WI38 (cell line): ENCODE results near the gene TMC5.

Experiments used
- H3K4me3 ChIP-seq: 2 replicates; pipeline ENCODE4 v1.5.1; 2011; ENCODE audit warnings: low read depth, mild to moderate bottlenecking, control low read depth, low read length
- TF ChIP-seq, protein P1 (sequence below): IDR thresholded peaks from 2 replicates; pipeline ENCODE4 v1.5.1; 2012; ENCODE audit warnings: low read depth, mild to moderate bottlenecking, control low read depth, low read length

TMC5 gene

DNA sequence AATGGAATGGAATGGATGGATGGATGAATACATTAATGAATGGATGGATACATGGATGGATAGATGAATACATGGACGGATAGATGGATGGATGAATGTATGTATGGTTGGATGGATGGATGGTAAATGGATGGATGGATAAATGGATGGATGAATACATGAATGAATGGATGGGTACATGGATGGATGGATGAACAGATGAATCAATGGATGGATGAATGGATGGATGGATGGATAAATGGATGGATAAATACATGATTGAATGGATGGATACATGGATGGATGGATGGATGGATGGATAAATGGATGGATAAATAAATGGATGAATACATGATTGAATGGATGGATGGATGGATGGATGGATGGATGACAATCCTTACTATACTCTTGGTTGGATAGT, 26.0 kb downstream of the TMC5 start:
- no peak overlapping the region for H3K4me3 ChIP-seq
- TF ChIP-seq, protein P1, sequence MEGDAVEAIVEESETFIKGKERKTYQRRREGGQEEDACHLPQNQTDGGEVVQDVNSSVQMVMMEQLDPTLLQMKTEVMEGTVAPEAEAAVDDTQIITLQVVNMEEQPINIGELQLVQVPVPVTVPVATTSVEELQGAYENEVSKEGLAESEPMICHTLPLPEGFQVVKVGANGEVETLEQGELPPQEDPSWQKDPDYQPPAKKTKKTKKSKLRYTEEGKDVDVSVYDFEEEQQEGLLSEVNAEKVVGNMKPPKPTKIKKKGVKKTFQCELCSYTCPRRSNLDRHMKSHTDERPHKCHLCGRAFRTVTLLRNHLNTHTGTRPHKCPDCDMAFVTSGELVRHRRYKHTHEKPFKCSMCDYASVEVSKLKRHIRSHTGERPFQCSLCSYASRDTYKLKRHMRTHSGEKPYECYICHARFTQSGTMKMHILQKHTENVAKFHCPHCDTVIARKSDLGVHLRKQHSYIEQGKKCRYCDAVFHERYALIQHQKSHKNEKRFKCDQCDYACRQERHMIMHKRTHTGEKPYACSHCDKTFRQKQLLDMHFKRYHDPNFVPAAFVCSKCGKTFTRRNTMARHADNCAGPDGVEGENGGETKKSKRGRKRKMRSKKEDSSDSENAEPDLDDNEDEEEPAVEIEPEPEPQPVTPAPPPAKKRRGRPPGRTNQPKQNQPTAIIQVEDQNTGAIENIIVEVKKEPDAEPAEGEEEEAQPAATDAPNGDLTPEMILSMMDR: no peak

DNA sequence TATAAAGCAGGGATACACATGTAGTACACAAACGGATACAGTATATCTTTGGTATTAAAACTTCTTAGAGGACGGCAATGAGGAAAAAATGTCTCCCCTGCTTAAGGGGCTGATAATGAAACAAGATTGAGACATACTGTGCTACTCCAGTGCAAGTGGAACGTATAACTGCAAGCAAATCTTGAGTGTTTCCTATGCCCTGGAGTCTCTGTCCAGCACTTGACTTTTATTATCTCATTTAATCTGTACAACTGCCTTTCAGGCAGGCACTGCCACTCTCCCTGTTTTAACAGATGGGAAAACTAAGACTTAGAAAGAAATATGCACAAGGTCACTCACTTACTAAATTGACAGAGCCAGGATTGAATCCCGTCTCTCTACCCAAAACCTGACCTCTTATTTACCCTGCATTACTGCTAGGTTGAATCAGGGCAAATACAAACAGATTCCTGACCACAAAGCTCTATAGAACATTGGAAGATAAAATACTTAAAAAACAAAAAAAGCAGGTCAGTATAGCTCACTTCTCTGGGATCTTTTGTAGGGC, 28.7 kb downstream of the TMC5 start:
- no peak overlapping the region for H3K4me3 ChIP-seq
- TF ChIP-seq, protein P1: no peak

DNA sequence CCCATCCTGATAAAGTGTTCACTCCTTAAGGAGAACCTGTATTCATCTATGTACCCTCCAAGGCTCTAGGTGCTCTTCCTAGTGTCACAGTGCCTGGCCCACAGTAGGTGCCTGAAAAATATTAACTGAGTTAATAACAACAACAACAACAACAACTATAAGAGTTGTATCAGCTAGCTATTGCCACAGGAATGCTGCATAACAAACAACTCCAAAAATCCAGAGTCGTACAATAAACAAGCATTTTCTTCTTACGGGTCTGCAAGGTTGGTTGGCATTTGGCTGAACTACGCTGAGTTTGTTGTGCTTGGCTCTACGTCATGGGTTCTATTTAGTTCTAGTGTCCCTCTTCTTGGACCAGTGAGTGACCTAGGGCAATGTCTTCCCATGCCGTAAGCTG, 29.2 kb downstream of the TMC5 start:
- no peak overlapping the region for H3K4me3 ChIP-seq
- TF ChIP-seq, protein P1: no peak

DNA sequence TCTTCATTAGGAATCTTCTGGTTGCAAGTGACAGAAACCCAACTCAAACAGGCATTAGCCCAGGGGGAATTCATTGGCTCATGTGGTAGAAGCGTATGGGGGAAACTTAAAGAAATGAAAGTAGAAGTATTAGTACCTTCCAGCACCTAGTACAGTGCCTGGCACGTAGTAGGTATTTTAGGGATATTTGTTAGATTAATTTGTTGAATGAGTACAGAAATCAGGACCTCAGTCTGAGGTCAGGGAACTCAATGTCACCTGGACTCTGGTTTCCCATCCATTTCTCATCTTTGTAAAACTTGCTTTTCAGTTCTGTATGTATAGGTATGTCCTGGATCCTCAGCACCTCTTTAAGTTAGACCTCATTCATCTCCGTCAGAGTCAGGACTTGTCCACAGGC, 32.5 kb downstream of the TMC5 start:
- TF ChIP-seq, protein P1: no peak
- no peak overlapping the region for H3K4me3 ChIP-seq

DNA sequence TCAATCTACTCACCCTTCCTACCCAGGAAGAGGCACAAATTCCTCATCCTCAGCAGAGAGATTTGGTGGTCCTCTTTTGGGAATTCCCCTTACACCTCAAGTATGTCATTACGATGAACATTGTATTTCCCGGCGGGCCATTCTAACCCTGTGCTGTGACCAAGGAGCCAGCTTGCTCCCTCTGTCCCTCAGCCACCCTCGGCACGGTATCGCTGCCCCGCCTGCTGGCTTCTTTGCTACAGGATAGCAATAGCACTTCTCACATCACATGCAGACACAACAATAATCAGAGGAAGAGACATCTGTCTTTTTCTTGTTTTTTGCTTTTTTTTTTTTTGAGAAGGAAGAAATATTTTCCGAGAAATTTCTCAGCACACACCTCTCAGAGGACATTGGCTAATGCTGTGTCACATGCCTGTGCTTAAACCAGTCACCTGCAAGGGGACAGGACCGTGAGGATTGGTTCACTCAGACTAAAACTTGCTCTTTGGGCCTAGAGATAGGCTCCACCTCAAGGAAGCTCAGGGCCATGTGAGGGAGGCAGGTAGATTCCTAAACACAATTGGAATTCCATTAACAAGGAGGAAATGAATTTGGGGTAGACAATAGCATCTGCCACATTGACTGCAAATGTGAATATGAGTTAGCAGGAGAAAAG, 41.2 kb downstream of the TMC5 start:
- TF ChIP-seq, protein P1: no peak
- H3K4me3 ChIP-seq: no peak overlapping the region

DNA sequence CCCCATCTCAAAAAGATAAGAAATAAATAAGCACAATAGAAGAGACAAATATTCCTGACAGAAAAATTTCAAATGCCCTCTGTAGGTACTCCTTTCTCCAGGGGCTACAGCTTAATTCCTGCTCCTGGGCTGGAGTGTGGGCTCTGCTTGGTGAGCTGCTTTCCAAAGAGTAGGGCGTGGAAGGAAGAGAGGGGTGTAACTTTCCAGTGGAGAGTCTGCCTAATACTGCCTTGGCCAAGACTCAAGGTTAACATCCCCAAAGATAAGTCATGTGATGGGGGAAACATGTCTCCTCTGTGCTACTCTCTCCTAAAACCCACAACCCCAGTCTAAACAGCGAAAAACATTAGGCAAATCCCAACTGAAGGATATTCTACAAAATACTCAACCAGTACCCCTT, 42.7 kb downstream of the TMC5 start:
- TF ChIP-seq, protein P1: no peak
- H3K4me3 ChIP-seq: no peak overlapping the region

DNA sequence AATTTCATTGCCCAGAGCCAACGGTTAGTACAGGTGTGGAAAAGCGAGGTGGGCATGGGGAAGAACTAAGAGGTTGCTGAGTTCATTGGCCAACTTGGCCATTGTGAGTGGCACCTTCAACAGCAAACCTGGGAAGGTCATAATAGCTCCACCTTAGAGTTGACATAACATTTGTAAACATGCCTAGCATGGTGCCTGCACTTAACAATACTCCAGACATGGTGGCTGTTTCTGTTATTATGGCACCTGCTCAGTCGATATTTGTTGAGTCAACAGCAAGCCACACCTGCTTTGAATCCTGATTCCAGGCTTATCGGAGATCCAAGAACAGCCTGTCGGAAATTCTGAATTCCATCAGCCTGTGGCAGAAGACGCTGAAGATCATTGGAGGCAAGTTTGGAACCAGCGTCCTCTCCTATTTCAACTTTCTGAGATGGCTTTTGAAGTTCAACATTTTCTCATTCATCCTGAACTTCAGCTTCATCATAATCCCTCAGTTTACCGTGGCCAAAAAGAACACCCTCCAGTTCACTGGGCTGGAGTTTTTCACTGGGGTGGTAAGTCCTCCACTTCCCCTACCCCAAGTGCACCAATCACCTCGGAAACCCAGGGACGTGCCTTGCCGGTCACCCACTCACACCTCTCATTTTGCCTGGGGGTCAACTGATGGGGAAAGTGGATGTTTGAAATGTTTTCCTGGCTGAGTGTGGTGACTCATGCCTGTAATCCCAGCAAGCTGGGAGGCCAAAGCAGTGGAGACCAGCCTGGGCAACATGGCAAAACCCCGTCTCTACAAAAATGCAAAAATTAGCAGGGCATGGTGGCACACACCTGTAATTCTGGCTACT, 46.0 kb downstream of the TMC5 start:
- TF ChIP-seq, protein P1: no peak
- no peak overlapping the region for H3K4me3 ChIP-seq
